ENCODE data around the gene ATP11A.
"Not testable (repeated sequence)": the region's sequence is repeated elsewhere in the genome, so short reads cannot be mapped to it uniquely, and the experiment has no call there.

ATP11A gene

DNA sequence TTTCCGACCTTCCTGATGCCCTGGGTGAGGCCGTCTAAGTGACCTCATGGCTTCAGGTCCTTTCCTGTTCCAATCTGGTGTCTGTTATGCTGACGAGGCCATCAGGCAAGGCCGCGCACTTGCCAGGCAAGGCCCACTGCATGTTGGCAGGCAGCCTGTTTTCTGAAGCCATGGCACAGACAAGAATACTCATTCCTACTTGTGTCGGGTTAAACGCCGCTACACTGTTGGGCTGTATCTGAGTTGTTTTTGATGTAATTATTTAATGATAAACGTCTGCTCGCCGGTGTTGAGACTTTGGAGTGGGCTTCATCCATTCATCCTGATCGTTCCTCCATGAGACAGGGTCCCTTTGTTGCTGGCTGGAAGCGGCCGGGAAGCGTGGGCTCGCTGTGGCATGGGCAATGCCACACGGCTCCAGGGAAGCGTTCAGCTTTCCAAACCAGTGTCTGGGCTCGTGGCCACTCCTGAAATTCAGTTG lies 92.1 kb downstream of the ATP11A start:
- no peak for ATAC-seq
- H3K36me3 Mint-ChIP-seq: peaks cover 34% of the 10 kb centered on the region
- no peak overlapping the region for H3K27ac Mint-ChIP-seq
- peaks cover 14% of the 10 kb centered on the region for H3K4me1 Mint-ChIP-seq
- H3K27me3 Mint-ChIP-seq: no peaks in the 10 kb centered on the region
- H3K4me3 Mint-ChIP-seq: no peak overlapping the region
- H3K9me3 Mint-ChIP-seq: peaks cover 5% of the 10 kb centered on the region

DNA sequence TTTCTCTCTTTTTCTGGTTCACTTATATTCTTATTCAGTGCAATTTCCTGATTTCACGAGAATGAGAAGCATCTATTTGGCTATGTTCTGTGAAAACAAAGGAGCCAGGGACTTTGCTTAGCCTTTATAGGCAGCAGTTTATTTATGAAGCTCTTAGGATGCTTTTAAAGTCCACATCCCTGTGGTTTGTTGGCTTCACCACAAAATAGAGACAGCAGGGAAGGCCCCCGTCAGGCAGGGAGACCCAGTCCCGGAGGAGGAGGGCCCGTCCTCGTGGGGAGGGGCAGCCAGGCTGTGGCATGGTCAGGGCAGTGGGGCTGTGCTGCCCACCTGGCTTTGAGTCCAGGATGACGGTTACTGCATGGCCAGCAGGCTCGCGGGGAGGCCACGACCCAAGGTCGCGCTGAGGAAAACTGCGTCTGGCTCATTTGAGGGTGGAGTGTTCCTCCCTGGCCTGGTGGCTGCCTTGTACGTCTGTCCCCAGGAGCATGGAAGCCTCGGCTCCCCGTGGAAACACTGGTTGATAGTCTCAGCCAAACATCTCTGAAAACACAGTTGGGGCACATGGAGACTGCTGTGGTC lies 92.7 kb downstream of the ATP11A start:
- no peak for ATAC-seq
- Mint-ChIP-seq H3K27ac (no peak overlapping the region), H3K27me3 (no peaks in the 10 kb centered on the region), H3K4me3 (no peak overlapping the region), H3K4me1 (peaks cover 14% of the 10 kb centered on the region), H3K36me3 (peaks cover 36% of the 10 kb centered on the region), H3K9me3 (peaks cover 5% of the 10 kb centered on the region)

DNA sequence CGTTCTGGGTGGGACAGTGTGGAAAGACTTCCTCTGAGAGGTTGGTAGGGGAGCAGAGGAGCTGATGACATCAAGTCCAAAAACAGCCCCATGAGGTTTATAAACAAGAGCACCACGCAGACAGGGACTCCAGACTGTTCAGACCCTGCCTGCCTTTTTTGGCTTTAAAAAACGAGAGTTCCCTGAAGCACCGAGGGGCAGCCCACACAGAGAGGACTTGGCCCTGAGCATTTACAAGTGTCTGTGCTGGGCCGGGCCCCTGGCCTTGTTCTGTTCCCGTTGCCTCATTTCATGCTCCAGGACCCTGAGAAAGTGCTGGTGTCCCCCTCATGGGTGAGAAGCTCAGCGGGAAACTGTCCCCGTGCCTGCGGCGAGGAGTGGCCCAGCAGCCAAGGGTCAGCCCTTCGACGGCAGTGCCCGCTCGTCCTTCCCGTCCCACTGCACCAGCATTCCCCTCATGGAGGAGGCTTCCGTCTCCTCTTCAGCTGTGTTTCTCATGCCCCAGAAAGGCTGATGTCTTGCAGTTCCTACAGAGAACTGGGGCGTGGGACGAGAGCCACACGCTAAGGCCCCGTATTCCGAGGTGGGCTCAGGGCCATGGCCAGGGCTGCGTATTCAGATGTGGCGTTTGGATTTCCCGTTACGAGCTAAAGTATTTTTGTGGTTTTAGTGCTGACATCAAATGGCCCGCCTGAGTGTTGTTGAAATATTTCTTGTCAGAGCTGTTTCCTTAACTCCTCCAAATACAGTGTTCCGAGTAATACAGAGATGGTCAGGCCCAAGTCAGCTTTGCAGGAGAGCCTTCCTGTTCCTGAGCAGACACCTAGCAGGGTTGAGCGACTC lies 93.5 kb downstream of the ATP11A start:
- no peaks in the 10 kb centered on the region for H3K27me3 Mint-ChIP-seq
- H3K4me1 Mint-ChIP-seq: peaks cover 14% of the 10 kb centered on the region
- ATAC-seq: no peak
- H3K4me3 Mint-ChIP-seq: no peak overlapping the region
- H3K27ac Mint-ChIP-seq: no peak overlapping the region
- peaks cover 42% of the 10 kb centered on the region for H3K36me3 Mint-ChIP-seq
- H3K9me3 Mint-ChIP-seq: peaks cover 5% of the 10 kb centered on the region

DNA sequence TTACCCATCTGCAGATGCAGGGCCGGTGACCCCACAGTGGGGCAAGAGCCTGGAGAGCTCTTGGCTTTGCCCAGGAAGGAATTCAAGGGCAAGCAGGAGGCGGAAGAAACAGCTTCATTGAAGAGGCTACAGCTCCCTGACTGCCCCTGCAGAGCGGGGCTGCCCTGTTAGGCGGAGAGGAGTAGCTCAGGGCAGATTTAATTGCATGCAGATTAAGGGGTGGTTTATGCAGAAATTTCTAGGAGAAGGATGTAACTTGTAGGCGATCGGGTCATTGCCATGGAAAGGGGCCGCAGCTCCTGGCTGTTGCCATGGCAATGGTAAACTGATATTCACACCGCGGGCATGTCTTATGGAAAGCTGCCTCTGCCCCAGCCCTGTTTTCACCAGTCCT lies 94.1 kb downstream of the ATP11A start:
- Mint-ChIP-seq H3K4me3 (no peak overlapping the region), H3K9me3 (peaks cover 5% of the 10 kb centered on the region)

DNA sequence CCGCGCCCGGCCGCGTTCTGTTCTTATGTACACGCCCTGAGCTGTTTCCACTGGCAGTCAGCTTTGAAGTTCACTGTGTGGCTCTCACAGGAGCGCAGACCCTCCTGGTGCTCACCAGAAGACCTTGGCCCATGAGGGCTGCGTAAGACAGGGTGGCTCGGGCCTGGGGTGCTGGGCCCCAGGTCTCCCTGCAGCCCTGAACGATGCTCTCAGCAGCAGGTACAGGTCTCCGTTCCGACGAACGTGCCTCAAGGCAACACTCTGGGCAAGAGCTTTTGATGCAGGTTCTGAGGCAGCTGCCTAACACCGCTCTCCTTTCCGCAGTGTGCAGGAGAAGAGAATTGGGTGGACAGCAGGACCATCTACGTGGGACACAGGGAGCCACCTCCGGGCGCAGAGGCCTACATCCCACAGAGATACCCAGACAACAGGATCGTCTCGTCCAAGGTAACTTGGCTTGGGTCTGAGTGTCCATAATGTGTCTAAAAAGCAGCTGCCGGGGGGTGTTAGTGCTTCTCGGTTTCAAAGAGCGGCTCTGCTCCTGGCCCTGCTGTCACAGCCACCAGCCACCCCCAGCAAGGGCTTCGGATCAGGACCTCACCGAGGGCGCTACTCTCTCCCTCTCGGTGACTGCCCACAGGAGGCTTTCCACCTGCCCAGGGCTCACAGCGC lies 95.1 kb downstream of the ATP11A start:
- no peak for ATAC-seq
- Mint-ChIP-seq H3K4me1 (peaks cover 14% of the 10 kb centered on the region), H3K27ac (no peak overlapping the region), H3K9me3 (peaks cover 5% of the 10 kb centered on the region), H3K4me3 (no peak overlapping the region), H3K36me3 (peaks cover 57% of the 10 kb centered on the region), H3K27me3 (no peaks in the 10 kb centered on the region)

More for the DNA sequence above, 94.1 kb downstream of the ATP11A start:
- no peak for ATAC-seq
- Mint-ChIP-seq H3K36me3 (peaks cover 47% of the 10 kb centered on the region), H3K27ac (no peak overlapping the region), H3K27me3 (no peaks in the 10 kb centered on the region), H3K4me1 (peaks cover 14% of the 10 kb centered on the region)

DNA sequence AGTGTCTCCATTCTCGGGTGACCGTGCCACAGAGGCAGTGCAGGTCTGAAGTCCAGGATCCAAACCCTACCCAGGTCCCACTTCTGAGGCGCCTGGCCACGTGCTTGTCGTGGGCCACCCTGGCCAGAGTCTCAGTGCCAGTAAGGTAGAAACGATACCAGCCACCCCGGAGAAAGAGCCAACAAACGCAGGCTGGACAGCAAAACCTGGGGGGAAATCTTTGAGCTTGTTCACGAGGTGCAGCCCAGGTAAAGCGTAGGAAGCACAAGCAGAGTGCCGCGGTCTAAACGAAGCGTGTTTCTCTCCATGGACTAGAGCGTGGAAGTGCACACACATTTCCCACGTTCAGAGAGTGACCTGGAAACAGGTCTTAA lies 95.6 kb downstream of the ATP11A start:
- Mint-ChIP-seq H3K4me3 (no peak overlapping the region), H3K27ac (no peak overlapping the region), H3K27me3 (no peaks in the 10 kb centered on the region), H3K36me3 (peaks cover 54% of the 10 kb centered on the region), H3K4me1 (peaks cover 9% of the 10 kb centered on the region), H3K9me3 (peaks cover 5% of the 10 kb centered on the region)
- no peak for ATAC-seq

DNA sequence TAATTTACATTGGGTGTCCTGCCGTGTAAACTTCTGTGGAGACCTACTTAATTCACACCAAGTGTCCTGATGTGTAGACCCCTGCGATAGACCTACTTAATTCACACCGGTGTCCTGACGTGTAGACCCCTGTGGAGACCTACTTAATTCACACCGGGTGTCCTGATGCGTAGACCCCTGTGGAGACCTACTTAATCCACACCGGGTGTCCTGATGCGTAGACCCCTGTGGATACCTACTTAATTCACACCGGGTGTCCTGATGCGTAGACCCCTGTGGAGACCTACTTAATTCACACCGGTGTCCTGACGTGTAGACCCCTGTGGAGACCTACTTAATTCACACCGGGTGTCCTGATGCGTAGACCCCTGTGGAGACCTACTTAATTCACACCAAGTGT lies 97.0 kb downstream of the ATP11A start:
- H3K27ac Mint-ChIP-seq, H3K4me1 Mint-ChIP-seq, ATAC-seq, H3K9me3 Mint-ChIP-seq, H3K27me3 Mint-ChIP-seq, H3K4me3 Mint-ChIP-seq: not testable (repeated sequence)
- peaks cover 52% of the 10 kb centered on the region for H3K36me3 Mint-ChIP-seq

DNA sequence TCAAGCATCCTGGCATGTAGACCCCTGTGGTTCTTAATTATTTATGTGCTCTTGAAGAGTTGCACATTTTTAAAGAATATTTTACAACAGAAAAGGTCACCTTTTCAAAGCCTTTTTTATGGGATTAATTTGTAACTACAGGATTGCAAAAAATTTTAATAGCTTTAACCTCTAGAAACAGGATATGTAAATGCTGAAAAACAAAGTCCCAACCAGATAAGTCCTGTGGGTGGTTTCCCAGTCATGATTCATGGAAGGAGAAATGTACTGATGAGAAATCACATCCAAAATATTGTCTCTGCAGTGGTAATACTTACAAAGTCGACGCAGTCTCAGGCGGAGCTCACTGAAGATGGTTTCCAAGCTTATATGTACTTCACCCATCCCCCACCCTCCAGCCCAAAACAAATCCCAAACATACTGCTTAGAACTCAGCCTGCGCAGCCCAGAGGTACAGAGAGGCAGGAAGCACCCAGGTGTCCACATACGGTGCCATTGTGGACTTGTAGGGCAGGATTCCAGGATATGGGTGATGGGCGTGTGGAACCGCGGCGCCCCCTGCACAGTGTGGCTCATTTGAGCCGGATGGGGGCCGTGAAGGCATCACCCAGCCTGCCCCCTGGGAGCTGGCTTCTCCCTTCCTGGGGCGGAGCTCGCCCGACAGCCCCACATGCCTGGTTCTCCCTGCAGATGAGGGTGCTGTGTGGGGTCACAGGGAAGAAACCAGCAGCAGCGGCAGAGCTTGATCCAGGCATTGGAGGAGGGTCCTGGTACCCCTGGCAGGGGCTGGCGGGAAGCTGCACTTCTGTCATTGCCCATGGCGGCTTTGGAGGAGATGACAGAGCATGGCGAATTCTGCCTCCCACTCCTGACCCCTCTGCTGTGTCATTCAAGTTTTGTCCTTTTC lies 101.2 kb downstream of the ATP11A start:
- Mint-ChIP-seq H3K27me3 (no peaks in the 10 kb centered on the region), H3K27ac (no peak overlapping the region), H3K4me3 (no peak overlapping the region), H3K4me1 (no peaks in the 10 kb centered on the region), H3K9me3 (peaks cover 2% of the 10 kb centered on the region), H3K36me3 (peaks cover 56% of the 10 kb centered on the region)
- no peak for ATAC-seq

DNA sequence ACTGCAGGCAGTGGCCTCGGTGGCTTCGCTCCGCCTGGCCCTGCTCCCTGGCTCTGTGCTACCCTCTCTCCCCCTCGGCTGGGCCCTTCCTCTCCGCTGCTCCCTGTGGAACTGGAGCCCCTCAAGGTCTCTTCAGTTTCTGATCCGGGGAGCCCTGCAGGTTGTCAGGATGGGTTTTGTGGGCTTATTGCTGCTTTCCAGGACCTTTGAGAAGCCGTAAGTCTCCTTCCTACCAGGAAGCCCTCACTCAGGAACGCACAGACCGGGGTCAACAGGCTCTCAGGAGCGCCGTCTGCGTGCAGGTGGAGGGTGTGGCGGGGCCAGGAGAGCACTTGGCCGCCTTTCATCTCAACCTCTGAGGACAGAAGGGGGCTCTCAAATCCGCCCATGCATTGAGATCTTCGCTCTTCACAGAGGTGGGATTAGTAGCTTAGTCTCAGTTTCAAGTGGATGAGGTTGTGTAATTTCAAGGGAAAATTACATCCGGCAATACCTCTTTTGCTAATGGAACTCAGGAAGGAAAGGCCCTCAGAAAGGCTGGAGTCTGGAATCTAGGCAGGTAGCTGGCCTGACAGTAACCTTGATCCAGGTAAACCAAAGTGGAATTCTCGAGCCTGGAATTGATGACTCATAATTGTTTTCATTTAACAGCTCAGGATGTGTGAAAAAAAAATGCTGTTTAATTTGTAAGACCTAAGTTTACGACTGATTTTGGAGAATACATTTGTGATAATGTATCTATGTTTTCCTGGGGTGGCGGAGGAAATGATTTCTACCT lies 102.0 kb downstream of the ATP11A start:
- H3K4me1 Mint-ChIP-seq: no peaks in the 10 kb centered on the region
- no peaks in the 10 kb centered on the region for H3K9me3 Mint-ChIP-seq
- no peaks in the 10 kb centered on the region for H3K27me3 Mint-ChIP-seq
- no peak for ATAC-seq
- H3K4me3 Mint-ChIP-seq: no peak overlapping the region
- H3K27ac Mint-ChIP-seq: no peak overlapping the region
- H3K36me3 Mint-ChIP-seq: peaks cover 59% of the 10 kb centered on the region

DNA sequence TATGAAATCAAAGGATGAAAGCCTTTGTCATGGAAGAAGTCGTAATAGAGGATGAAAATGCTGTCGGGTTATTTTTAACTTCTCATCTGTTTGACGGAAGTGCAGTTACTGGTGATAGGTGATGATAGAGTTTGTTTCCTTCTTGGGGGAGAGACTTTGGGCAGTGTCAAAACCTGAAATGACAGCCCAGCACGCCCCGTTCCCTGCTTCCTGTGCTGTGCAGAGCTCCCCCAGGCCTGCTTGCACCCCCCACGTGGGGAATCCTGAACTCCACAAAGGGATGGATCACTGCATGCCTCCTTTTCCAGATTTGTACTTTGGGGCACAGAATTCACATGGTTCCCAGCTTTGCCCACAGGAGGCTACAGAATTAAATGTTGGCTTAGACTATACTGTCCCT lies 102.7 kb downstream of the ATP11A start:
- no peak overlapping the region for H3K4me3 Mint-ChIP-seq
- no peak overlapping the region for H3K27ac Mint-ChIP-seq
- H3K9me3 Mint-ChIP-seq: no peaks in the 10 kb centered on the region

DNA sequence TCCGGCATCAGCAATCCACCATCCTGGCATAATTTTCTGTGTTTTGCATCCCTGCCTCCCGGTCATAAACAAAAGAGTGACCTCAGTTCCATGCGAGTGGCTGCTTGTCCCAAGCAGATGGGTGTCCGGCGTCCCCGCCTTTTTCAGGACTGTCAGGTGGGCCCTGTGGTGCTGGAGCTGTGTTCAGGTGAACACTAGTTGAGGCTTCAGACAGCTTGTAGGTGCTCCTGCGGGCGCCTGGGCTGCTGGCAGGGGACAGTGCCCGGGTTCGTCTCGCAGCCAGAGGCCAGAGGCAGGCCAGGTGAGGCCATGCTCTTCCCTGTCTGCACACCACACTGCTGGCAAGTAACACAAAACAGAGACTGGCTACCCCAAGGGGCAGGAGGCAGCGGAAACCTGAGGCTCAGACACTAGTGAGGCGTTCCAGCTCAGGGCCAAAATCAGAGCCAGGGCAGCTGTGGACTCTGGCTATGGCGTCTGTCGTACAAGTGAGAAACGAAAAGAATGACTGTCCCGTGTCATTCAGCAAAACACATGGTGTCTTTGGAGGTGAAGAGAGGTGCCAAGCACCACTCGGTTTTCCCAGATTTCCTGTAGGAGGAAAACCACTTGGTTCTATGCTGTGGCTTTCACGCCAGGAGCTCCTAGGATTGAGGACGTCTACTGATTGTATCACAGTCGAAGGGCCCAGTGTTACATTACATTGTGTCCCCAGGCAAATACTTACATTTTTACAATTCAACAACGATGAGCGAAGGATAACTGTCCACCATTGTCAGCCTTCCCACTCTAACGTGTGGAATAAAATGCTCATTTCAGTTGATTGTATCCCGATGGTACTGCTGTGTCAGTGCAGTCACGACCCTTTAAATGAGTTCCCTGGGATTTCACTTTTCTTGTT lies 104.0 kb downstream of the ATP11A start:
- Mint-ChIP-seq H3K27ac (no peak overlapping the region), H3K4me3 (no peak overlapping the region), H3K4me1 (no peaks in the 10 kb centered on the region), H3K9me3 (peaks cover 6% of the 10 kb centered on the region), H3K27me3 (no peaks in the 10 kb centered on the region), H3K36me3 (peaks cover 63% of the 10 kb centered on the region)
- ATAC-seq: no peak

More for the DNA sequence above, 102.7 kb downstream of the ATP11A start:
- H3K36me3 Mint-ChIP-seq: peaks cover 63% of the 10 kb centered on the region
- no peaks in the 10 kb centered on the region for H3K4me1 Mint-ChIP-seq
- H3K27me3 Mint-ChIP-seq: no peaks in the 10 kb centered on the region
- no peak for ATAC-seq

DNA sequence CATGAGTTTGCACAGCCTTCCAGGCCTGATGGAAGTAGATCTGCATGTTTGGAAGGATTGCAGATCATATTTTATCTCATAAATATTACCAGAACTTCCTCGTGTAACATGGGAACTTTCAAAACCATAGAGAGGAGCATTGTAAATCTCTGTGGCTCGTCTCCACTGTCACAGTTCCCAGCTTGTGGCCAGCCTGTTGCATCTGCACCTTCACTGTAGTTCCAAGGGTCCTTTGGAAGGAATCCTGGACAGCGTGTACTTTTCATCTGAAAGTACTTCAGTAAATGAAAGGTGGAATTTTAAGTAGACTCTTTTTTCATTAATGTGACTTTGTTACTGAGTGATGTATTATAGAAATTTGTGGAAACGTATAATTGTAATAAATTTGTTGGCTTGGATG lies 105.4 kb downstream of the ATP11A start:
- H3K27me3 Mint-ChIP-seq: no peaks in the 10 kb centered on the region
- peaks cover 12% of the 10 kb centered on the region for H3K9me3 Mint-ChIP-seq
- peaks cover 6% of the 10 kb centered on the region for H3K4me1 Mint-ChIP-seq
- H3K36me3 Mint-ChIP-seq: peaks cover 58% of the 10 kb centered on the region
- ATAC-seq: no peak
- H3K27ac Mint-ChIP-seq: no peak overlapping the region
- H3K4me3 Mint-ChIP-seq: no peak overlapping the region

DNA sequence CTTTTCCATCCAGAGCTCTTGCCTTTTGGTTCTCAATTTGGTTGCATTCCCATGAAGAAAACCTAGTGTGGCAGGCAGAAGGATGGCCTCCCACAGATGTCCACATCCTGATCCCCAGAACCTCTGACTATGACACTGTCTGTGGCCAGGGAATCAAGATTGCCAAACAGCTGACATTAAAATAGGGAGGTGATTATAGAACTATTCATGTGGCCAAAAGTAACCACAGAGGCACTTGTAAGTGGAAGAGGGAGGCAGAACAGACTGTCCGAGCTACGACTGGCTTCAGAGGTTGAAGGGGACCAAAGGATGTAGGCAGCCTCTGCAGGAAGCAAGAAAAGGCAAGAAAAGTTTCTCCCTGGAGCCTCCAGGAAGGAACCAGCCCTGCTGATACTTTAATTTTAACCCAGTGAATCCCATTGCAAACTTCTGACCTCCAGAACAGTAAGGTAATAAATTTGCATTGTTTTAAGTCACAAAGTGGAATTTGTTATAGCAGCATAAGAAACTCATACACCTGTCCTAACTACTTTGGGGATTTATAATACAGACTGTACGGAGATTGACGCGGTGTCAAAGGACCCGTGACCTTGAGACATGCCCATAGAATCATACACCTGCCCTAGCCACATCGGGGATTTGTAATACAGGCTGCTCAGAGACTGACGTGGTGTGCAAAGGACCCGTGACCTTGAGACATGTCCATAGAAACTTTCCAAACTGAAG lies 106.5 kb downstream of the ATP11A start:
- ATAC-seq: no peak
- Mint-ChIP-seq H3K27ac (no peak overlapping the region), H3K4me3 (no peak overlapping the region), H3K36me3 (peaks cover 58% of the 10 kb centered on the region), H3K4me1 (peaks cover 11% of the 10 kb centered on the region), H3K9me3 (peaks cover 12% of the 10 kb centered on the region), H3K27me3 (no peaks in the 10 kb centered on the region)

Measured in stimulated activated memory B cell treated with anti-CD40 and anti-IgM and Interleukin-4, amounts not matched to agents 10 μg/mL and 1 μg/mL and 100 μg/mL, for 72 hours (primary cell).